GM12878 (cell line): Measurements from ENCODE around the gene DDR2. TPM values are rescaled to one million over a fixed set of nuclear protein-coding genes. Genes with fewer than 3 reads are reported as not detected.

Source experiments
- ATAC-seq: fragments of 200-7000 bp; cut with Tn5 transposase; 3 replicates; pipeline ENCODE4 v1.9.1; 2020; ENCODE audit warnings: mild to moderate bottlenecking, moderate library complexity
- BruUV-seq: library from RNA; stranded (reverse); fragments of 400-500 nt; replicated peaks from 2 replicates; lab custom pipeline; 2021; lab: Mats Ljungman, UMichigan
- CTCF ChIA-PET: fragments of 300-600 bp; sonication (Branson Sonifier 250); formaldehyde crosslinking; extraction: SDS; loops from one replicate; lab custom pipeline; 2021; ENCODE audit warnings: inconsistent platforms; lab: Yijun Ruan, JAX
- POLR2A ChIA-PET: fragments of 350-600 bp; formaldehyde crosslinking; extraction: SDS; loops from one replicate; lab custom pipeline; 2021; ENCODE audit warnings: inconsistent platforms; lab: Charles Lee
- RAD21 ChIA-PET: fragments of 300-600 bp; sonication (Branson Sonifier 250); formaldehyde crosslinking; loops from one replicate; lab custom pipeline; 2023; ENCODE audit warnings: antibody characterized with exemption; ENCODE audit not compliant: unreplicated experiment; lab: Charles Lee
- SMC1A ChIA-PET: fragments of 300-600 bp; sonication (Branson Sonifier 250); formaldehyde crosslinking; loops from one replicate; lab custom pipeline; 2023; ENCODE audit not compliant: unreplicated experiment, uncharacterized antibody; lab: Charles Lee
- DNase-seq: peaks from one replicate; pipeline ENCODE4 v3.0.0-alpha.2; 2011; ENCODE audit warnings: low read depth, low spot score
- FAIRE-seq: peaks from 3 replicates; lab custom pipeline; 2011; peaks lifted over from hg19 to GRCh38; lab: Jason Lieb, UNC
- H2AFZ ChIP-seq: 2 replicates; pipeline ENCODE4 v1.6.0; 2011; ENCODE audit warnings: low read depth, low read length, control low read depth; ENCODE audit not compliant: control insufficient read depth
- H3K27ac ChIP-seq: 2 replicates; pipeline ENCODE4 v1.5.1; 2011; ENCODE audit warnings: control low read depth; ENCODE audit not compliant: control insufficient read depth, insufficient read depth
- H3K27me3 ChIP-seq, 2 experiments: replicated peaks in 1 of 2; 2 replicates each; pipeline versions ENCODE4 v1.6.0 to v1.6.1; 2011; ENCODE audit warnings: low read length in 1 of 2; ENCODE audit not compliant: control insufficient read depth in 2 of 2, insufficient read depth in 2 of 2
- H3K36me3 ChIP-seq, 2 experiments: 2 replicates each; pipeline ENCODE4 v1.5.1; 2011; ENCODE audit warnings: low read length in 1 of 2; ENCODE audit not compliant: control insufficient read depth in 2 of 2, insufficient read depth in 2 of 2
- H3K4me1 ChIP-seq: 2 replicates; pipeline ENCODE4 v1.6.1; 2011; ENCODE audit warnings: mild to moderate bottlenecking, low read length, moderate library complexity, mixed read lengths; ENCODE audit not compliant: control insufficient read depth, insufficient read depth
- H3K4me2 ChIP-seq: 2 replicates; pipeline ENCODE4 v1.6.0; 2011; ENCODE audit warnings: control low read depth; ENCODE audit not compliant: control insufficient read depth, insufficient read depth
- H3K4me3 ChIP-seq: fragments of 200-600 bp; sonication (generic); 2 replicates; pipeline ENCODE4 v1.5.1; 2016
- H3K79me2 ChIP-seq: 2 replicates; pipeline ENCODE4 v1.6.0; 2011; ENCODE audit warnings: low read length; ENCODE audit not compliant: control insufficient read depth, insufficient read depth
- H3K9ac ChIP-seq: 2 replicates; pipeline ENCODE4 v1.8.0; 2011; ENCODE audit warnings: low read length, control low read depth, mixed read lengths; ENCODE audit not compliant: control insufficient read depth, insufficient read depth
- H3K9me3 ChIP-seq: replicated peaks from 3 replicates; pipeline ENCODE4 v1.5.1; 2011; ENCODE audit warnings: mild to moderate bottlenecking, low read length; ENCODE audit not compliant: control insufficient read depth, insufficient read depth
- H4K20me1 ChIP-seq: 2 replicates; pipeline ENCODE4 v1.6.0; 2011; ENCODE audit not compliant: control insufficient read depth, insufficient read depth
- ASH2L ChIP-seq: fragments of 300-600, 200-600 bp; sonication (generic); IDR thresholded peaks from 2 replicates; pipeline ENCODE4 v1.6.1; 2017; ENCODE audit warnings: low read depth, mild to moderate bottlenecking, borderline replicate concordance
- ATF2 ChIP-seq: IDR thresholded peaks from 2 replicates; pipeline ENCODE4 v1.6.1; 2012; ENCODE audit warnings: low read length, inconsistent platforms
- NKRF ChIP-seq: fragments of 450-650 bp; conservative IDR thresholded peaks from 2 replicates; pipeline ENCODE4 v1.6.1; 2017; ENCODE audit warnings: mild to moderate bottlenecking, moderate library complexity
- REST ChIP-seq: IDR thresholded peaks from 2 replicates; pipeline ENCODE4 v1.6.1; 2012; ENCODE audit warnings: mild to moderate bottlenecking, low read depth, low read length
- WGBS: methylation state at CpG from one replicate; pipeline ENCODE4 v1.1.6; 2016; ENCODE audit warnings: low lambda C conversion rate; ENCODE audit not compliant: insufficient replicate concordance, insufficient coverage; ENCODE audit errors: missing lambda C conversion rate; 5-methylcytosine and 5-hydroxymethylcytosine counted together
- in situ Hi-C: fragments of 300-500 bp; cut with MboI; formaldehyde crosslinking; loops from 9 replicates; pipeline ENCODE4 v1.14.3; 2018; ENCODE audit warnings: mixed read lengths
- intact Hi-C: fragments of 100-400 bp; cut with micrococcal nuclease; formaldehyde crosslinking; loops from one replicate; pipeline ENCODE4 v1.14.2; 2022; ENCODE audit not compliant: unreplicated experiment
- polyA plus RNA-seq, 11 experiments: library from polyadenylated mRNA; depleted of rRNA in 4 of 11; unstranded in 6 of 11; stranded (reverse) in 5 of 11; fragments of >200 nt; fragmentation: Nextera tagmentation in 4 of 11; fragmentation: Illumina TruSeq in 1 of 11; extraction: Ambion mirVana in 4 of 11; extraction: Trizol in 1 of 11; gene quantifications; 1 replicate in 1 of 11; 2 replicates in 10 of 11; pipeline versions ENCODE4 v1.2.1 to v1.2.3, GENCODE V29; 2011 to 2016; ENCODE audit warnings: inconsistent platforms in 2 of 11, missing spikeins in 2 of 11, low read depth in 1 of 11
- total RNA-seq, 4 experiments: library from RNA; depleted of rRNA in 3 of 4; stranded (reverse); fragments of >200 nt in 3 of 4; fragmentation: Illumina TruSeq in 1 of 4; extraction: Trizol in 1 of 4; gene quantifications; 2 replicates each; pipeline versions ENCODE4 v1.2.1 to v1.2.3, GENCODE V29; 2013 to 2021

DDR2 gene
- total and polyA plus RNA-seq, 10 of the 15 experiments (the other 5 are each of a cell fraction or from before 2014, with no cell fraction given), result 1.9 to 8.8 (median 5.5) TPM

- SMC1A ChIA-PET, result interaction anchor here (0.7 to 3.5 kb wide), 4 partner anchors 10 to 56 kb away, joined by 3 to 31 read pairs (median 4); partner anchors contain the start of gene DDR2
- H3K4me2 ChIP-seq, result no peak overlapping the region
Observed at GRCh38 chr1:162641114-162641513, 8.8 kb downstream of the DDR2 start.

More at GRCh38 chr1:162641114-162641513, 8.8 kb downstream of the DDR2 start:
- in situ Hi-C loops, result no loop called here
- no peak for DNase-seq
- no peak for FAIRE-seq
- TF ChIP-seq ATF2, result no peak
- no peak for TF ChIP-seq ASH2L
- no peak for TF ChIP-seq NKRF
- TF ChIP-seq REST, result peak; percentile 30; the same call in 1 of the 2 replicates
- H3K4me3 ChIP-seq, result no peak overlapping the region
- intact Hi-C loops, result no loop called here
- H3K36me3 ChIP-seq, result no peaks in the 10 kb centered on the region
- WGBS, result 100% methylated on average over 2 of the region's 2 CpGs
- RAD21 ChIA-PET, result interaction anchor here (0.6 to 3.2 kb wide), 5 partner anchors 9 to 41 kb away, joined by 3 to 15 read pairs (median 3); partner anchors contain the start of gene DDR2
- CTCF ChIA-PET, result interaction anchor here (1.2 to 1.9 kb wide), 4 partner anchors 10 to 207 kb away, joined by 3 to 8 read pairs (median 4); no protein-coding TSS in a partner anchor
- no peaks in the 10 kb centered on the region for H4K20me1 ChIP-seq
- no peak overlapping the region for H2AFZ ChIP-seq
- POLR2A ChIA-PET, result interaction anchor here (0.9 to 2.0 kb wide), 3 partner anchors 8 to 22 kb away, joined by 3 to 16 read pairs (median 4); partner anchors contain the start of gene DDR2
- ATAC-seq, result no peak
- H3K9me3 ChIP-seq, result no peaks in the 10 kb centered on the region
- BruUV-seq, result no TSS peak
- H3K27me3 ChIP-seq, result no peaks in the 10 kb centered on the region
- peaks cover 9% of the 10 kb centered on the region; the same call in 1 of the 2 replicates for H3K4me1 ChIP-seq
- H3K9ac ChIP-seq, result no peak overlapping the region
- H3K27ac ChIP-seq, result no peak overlapping the region
- no peaks in the 10 kb centered on the region for H3K79me2 ChIP-seq
